ENCODE measurements around the gene TEDC2. TPM values are rescaled to one million over a fixed set of nuclear protein-coding genes. Genes with fewer than 3 reads are reported as not detected.
A peak's percentile ranks its signal among the peaks of the same experiment; 100 is the strongest.

Gene TEDC2
- total RNA-seq, 4 donors from 2014 or later, result 1.1 to 12.3 (median 4.4) TPM

DNA sequence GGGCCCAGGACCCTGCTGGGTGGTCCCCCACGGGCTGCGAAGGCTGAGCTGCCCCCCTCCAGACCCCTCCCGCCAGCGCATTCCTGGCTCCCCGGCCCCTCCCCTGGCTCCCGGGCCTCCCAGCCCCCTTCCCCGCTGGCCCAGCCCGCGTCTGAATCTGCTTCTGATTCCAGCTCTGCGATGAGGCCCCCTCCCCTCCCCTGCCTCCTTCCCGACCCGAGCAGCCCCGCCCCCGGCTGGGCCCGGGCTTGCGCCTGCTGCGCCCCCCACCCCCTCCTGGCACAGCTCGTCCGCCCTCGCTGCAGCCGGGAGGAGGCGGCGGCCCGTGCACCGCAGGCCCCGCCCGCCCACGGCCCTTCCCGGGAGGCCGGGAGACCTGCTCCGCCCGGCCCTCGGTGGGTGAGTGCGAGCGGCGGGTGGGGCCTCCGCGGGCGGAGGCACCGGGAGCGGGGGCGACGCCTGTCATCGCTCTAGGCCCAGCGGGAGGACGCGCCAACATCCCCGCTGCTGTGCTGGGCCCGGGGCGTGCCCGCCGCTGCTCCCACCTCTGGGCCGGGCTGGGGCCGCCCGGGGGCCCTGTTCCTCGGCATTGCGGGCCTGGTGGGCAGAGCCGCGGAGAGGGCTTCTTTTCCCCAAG, 11.2 kb downstream of the TEDC2 start, which contains the start of gene NTN3:
Gene NTN3 (plus strand): TSS at position 282 of the 637 bp plus-strand sequence. CDS start 405 bp downstream, outside the sequence.
- intact Hi-C loops (cut with DNase I), result no loop called here
- peak within 1 kb of the TSS; percentile 0 to 58 (median 18) for H3K4me3 ChIP-seq
- no peaks in the 10 kb centered on the region for H3K36me3 ChIP-seq
- peaks cover 4 to 77% (median 18%) of the 10 kb centered on the region in 4 donors for H3K27me3 ChIP-seq
- no CpG with 5 or more reads among the region's 59 CpGs for WGBS, 2 donors
- TF ChIP-seq, protein P1, sequence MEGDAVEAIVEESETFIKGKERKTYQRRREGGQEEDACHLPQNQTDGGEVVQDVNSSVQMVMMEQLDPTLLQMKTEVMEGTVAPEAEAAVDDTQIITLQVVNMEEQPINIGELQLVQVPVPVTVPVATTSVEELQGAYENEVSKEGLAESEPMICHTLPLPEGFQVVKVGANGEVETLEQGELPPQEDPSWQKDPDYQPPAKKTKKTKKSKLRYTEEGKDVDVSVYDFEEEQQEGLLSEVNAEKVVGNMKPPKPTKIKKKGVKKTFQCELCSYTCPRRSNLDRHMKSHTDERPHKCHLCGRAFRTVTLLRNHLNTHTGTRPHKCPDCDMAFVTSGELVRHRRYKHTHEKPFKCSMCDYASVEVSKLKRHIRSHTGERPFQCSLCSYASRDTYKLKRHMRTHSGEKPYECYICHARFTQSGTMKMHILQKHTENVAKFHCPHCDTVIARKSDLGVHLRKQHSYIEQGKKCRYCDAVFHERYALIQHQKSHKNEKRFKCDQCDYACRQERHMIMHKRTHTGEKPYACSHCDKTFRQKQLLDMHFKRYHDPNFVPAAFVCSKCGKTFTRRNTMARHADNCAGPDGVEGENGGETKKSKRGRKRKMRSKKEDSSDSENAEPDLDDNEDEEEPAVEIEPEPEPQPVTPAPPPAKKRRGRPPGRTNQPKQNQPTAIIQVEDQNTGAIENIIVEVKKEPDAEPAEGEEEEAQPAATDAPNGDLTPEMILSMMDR (IDR thresholded peaks at IDR 0.05), result no peak
- TF ChIP-seq POLR2A (IDR thresholded peaks at IDR 0.05), result no peak
- no peaks in the 10 kb centered on the region for H3K9me3 ChIP-seq
- peaks cover 35 to 88% (median 64%) of the 10 kb centered on the region in 3 donors for H3K4me1 ChIP-seq
- H3K27ac ChIP-seq, result no peak within 1 kb of the TSS
- no peak for DNase-seq

GRCh38 chr16:2471653-2472487, 12.0 kb downstream of the TEDC2 start:
- TF ChIP-seq, protein P1 (IDR thresholded peaks at IDR 0.05), result no peak
- no peak for TF ChIP-seq POLR2A (IDR thresholded peaks at IDR 0.05)
- no peak for DNase-seq
- intact Hi-C loops (cut with DNase I), result no loop called here
- Histone ChIP-seq H3K27me3 (peaks cover 4 to 76% (median 18%) of the 10 kb centered on the region in 4 donors), H3K36me3 (no peaks in the 10 kb centered on the region), H3K9me3 (no peaks in the 10 kb centered on the region), H3K27ac (no peak overlapping the region), H3K4me1 (peaks cover 35 to 90% (median 65%) of the 10 kb centered on the region in 3 donors), H3K4me3 (peak overlapping the region in 3 of 4 donors; percentile 1 to 58 (median 36))
- WGBS, 2 donors, result no CpG with 5 or more reads among the region's 61 CpGs

DNA sequence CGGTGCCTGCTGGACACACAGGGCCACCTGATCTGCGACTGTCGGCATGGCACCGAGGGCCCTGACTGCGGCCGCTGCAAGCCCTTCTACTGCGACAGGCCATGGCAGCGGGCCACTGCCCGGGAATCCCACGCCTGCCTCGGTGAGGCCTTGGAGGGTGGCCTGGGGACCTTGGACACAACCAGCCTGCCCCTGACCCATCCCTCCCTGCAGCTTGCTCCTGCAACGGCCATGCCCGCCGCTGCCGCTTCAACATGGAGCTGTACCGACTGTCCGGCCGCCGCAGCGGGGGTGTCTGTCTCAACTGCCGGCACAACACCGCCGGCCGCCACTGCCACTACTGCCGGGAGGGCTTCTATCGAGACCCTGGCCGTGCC, 12.6 kb downstream of the TEDC2 start:
- H3K27me3 ChIP-seq, result peaks cover 4 to 70% (median 18%) of the 10 kb centered on the region in 4 donors
- DNase-seq, result no peak
- peaks cover 35 to 85% (median 63%) of the 10 kb centered on the region in 3 donors for H3K4me1 ChIP-seq
- no peak overlapping the region for H3K27ac ChIP-seq
- TF ChIP-seq POLR2A (IDR thresholded peaks at IDR 0.05), result no peak
- TF ChIP-seq, protein P1 (IDR thresholded peaks at IDR 0.05), result no peak
- H3K9me3 ChIP-seq, result no peaks in the 10 kb centered on the region
- WGBS, 2 donors, result 97% methylated on average over 11 of the region's 27 CpGs; no CpG with 5 or more reads in 1 of the 2 donors
- intact Hi-C loops (cut with DNase I), result no loop called here
- no peaks in the 10 kb centered on the region for H3K36me3 ChIP-seq
- H3K4me3 ChIP-seq, result no peak overlapping the region

DNA sequence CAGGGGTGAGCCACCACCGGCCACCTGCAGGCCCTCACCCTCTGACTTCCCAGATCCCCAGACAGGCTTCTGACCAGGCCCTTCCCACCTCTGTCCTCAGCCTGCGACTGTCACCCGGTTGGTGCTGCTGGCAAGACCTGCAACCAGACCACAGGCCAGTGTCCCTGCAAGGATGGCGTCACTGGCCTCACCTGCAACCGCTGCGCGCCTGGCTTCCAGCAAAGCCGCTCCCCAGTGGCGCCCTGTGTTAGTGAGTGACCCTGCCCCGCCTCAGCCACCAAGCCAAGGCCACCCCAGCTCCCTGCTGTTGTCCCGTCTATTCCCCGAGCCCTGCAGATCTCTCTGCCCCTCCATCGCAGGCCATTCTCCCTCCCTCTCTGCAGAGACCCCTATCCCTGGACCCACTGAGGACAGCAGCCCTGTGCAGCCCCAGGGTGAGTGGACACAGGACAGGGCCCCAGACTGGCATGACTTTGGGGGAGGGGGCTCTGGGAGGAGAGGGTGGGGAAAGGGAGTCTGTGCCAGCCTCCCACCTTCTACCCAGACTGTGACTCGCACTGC, 13.1 kb downstream of the TEDC2 start:
- H3K27me3 ChIP-seq, result peaks cover 4 to 65% (median 18%) of the 10 kb centered on the region in 4 donors
- 81% methylated on average over 7 of the region's 14 CpGs; no CpG with 5 or more reads in 1 of the 2 donors for WGBS, 2 donors
- H3K4me3 ChIP-seq, result no peak overlapping the region

More for the DNA sequence above, 13.1 kb downstream of the TEDC2 start:
- TF ChIP-seq, protein P1 (IDR thresholded peaks at IDR 0.05), result no peak
- TF ChIP-seq POLR2A (IDR thresholded peaks at IDR 0.05), result no peak
- Histone ChIP-seq H3K9me3 (no peaks in the 10 kb centered on the region), H3K27ac (no peak overlapping the region), H3K4me1 (peaks cover 35 to 80% (median 58%) of the 10 kb centered on the region in 3 donors), H3K36me3 (no peaks in the 10 kb centered on the region)
- DNase-seq, result no peak
- intact Hi-C loops (cut with DNase I), result no loop called here
